IPS DF 6.9 (cell line): Measurements from ENCODE around the gene ABHD6.
"Not testable (repeated sequence)": the region's sequence is repeated elsewhere in the genome, so short reads cannot be mapped to it uniquely, and the experiment has no call there.

ENCODE experiments used
- DNase-seq: peaks from one replicate; pipeline ENCODE4 v3.0.0-alpha.2; 2013; ENCODE audit warnings: low read depth, low spot score
- H3K27ac ChIP-seq: one replicate; pipeline ENCODE4 v1.5.1; 2013; ENCODE audit warnings: low read length, control low read depth
- H3K27me3 ChIP-seq: 2 replicates; pipeline ENCODE4 v1.6.1; 2013; ENCODE audit warnings: mild to moderate bottlenecking, low read length; ENCODE audit not compliant: control insufficient read depth, insufficient read depth
- H3K36me3 ChIP-seq: 2 replicates; pipeline ENCODE4 v1.6.1; 2013; ENCODE audit warnings: low read length; ENCODE audit not compliant: control insufficient read depth, insufficient read depth
- H3K4me1 ChIP-seq: 2 replicates; pipeline ENCODE4 v1.6.1; 2013; ENCODE audit warnings: low read length; ENCODE audit not compliant: control insufficient read depth, insufficient read depth
- H3K4me3 ChIP-seq: 2 replicates; pipeline ENCODE4 v1.5.1; 2013; ENCODE audit warnings: mild to moderate bottlenecking, low read length
- H3K9me3 ChIP-seq: 2 replicates; pipeline ENCODE4 v1.6.1; 2013; ENCODE audit warnings: low read length, inconsistent platforms; ENCODE audit not compliant: control insufficient read depth, insufficient read depth
- WGBS: extraction: QIAGEN DNeasy Blood & Tissue Kit; methylation state at CpG from one replicate; pipeline ENCODE4 v1.1.7; 2013; ENCODE audit warnings: mixed read lengths, missing lambda C conversion rate; ENCODE audit not compliant: insufficient read length, insufficient coverage; 5-methylcytosine and 5-hydroxymethylcytosine counted together

The ABHD6 gene

GRCh38 chr3:58260261-58260731 is 22.7 kb downstream of the ABHD6 start:
- WGBS = no CpG with 5 or more reads among the region's 6 CpGs
- Histone ChIP-seq H3K9me3 (no peaks in the 10 kb centered on the region), H3K4me3 (no peak overlapping the region)

GRCh38 chr3:58260733-58261132 is 23.1 kb downstream of the ABHD6 start:
- Histone ChIP-seq H3K4me3 (no peak overlapping the region), H3K27me3 (no peaks in the 10 kb centered on the region), H3K27ac (no peak overlapping the region), H3K9me3 (no peaks in the 10 kb centered on the region), H3K36me3 (no peaks in the 10 kb centered on the region), H3K4me1 (no peaks in the 10 kb centered on the region)
- no peak for DNase-seq
- no CpG with 5 or more reads among the region's 6 CpGs for WGBS

More at GRCh38 chr3:58260261-58260731, 22.7 kb downstream of the ABHD6 start:
- no peak overlapping the region for H3K27ac ChIP-seq
- H3K27me3 ChIP-seq = no peaks in the 10 kb centered on the region
- no peaks in the 10 kb centered on the region for H3K4me1 ChIP-seq
- no peaks in the 10 kb centered on the region for H3K36me3 ChIP-seq
- no peak for DNase-seq

- Histone ChIP-seq H3K4me3 (no peak overlapping the region), H3K27me3 (no peaks in the 10 kb centered on the region), H3K27ac (no peak overlapping the region), H3K9me3 (no peaks in the 10 kb centered on the region), H3K36me3 (no peaks in the 10 kb centered on the region), H3K4me1 (no peaks in the 10 kb centered on the region)
- no peak for DNase-seq
- WGBS = no CpG with 5 or more reads among the region's 3 CpGs
These were observed 24.5 kb downstream of the ABHD6 start for GRCh38 chr3:58261954-58262666.

DNA sequence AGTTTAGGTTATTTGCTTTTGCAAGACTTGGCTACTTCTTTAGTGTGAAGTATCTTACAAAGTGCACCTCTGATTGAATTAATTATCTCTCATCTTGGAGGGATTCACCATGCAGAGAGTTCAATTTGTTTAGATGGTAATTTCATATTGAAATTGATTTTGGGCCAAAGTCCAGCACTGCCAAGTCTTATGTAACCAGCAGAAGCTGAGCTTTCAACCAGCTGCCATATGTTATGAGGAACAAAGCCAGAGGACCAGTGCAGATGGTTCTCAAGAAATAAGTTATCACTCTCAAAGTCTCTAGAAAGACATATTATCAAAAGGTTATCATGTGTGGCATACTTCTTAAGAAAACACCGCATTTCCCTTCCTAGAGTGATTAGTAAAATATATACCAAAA is 29.0 kb downstream of the ABHD6 start:
- Histone ChIP-seq H3K4me1 (no peaks in the 10 kb centered on the region), H3K4me3 (no peak overlapping the region), H3K27me3 (no peaks in the 10 kb centered on the region), H3K36me3 (no peaks in the 10 kb centered on the region), H3K9me3 (no peaks in the 10 kb centered on the region), H3K27ac (no peak overlapping the region)
- no peak for DNase-seq
- WGBS = no CpG with 5 or more reads among the region's 1 CpG

DNA sequence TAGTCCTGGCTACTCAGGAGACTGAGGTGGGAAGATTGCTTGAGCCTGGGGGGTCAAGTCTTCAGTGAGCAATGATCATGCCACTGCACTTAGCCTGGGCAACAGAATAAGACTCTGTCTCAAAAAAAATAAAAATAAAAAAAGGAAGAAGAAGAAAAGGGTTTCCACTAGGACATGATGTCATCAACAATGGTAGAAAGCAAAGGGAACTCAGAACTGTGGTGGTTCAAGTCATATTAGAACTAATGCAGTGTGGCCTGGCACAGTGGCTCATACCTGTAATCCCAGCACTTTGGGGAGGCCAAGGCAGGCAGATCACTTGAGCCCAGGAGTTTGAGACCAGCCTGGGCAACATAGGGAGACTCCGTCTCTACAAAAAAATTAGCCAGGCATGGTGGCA is 30.0 kb downstream of the ABHD6 start:
- not testable (repeated sequence) for DNase-seq, H3K36me3 ChIP-seq, H3K4me1 ChIP-seq, H3K27ac ChIP-seq, H3K27me3 ChIP-seq, H3K9me3 ChIP-seq, H3K4me3 ChIP-seq
- WGBS = no CpG with 5 or more reads among the region's 1 CpG

GRCh38 chr3:58269356-58269755 is 31.8 kb downstream of the ABHD6 start:
- Histone ChIP-seq H3K27me3 (no peaks in the 10 kb centered on the region), H3K4me3 (no peak overlapping the region), H3K36me3 (no peaks in the 10 kb centered on the region), H3K27ac (no peak overlapping the region), H3K4me1 (no peaks in the 10 kb centered on the region), H3K9me3 (no peaks in the 10 kb centered on the region)
- no CpG with 5 or more reads among the region's 2 CpGs for WGBS
- no peak for DNase-seq

DNA sequence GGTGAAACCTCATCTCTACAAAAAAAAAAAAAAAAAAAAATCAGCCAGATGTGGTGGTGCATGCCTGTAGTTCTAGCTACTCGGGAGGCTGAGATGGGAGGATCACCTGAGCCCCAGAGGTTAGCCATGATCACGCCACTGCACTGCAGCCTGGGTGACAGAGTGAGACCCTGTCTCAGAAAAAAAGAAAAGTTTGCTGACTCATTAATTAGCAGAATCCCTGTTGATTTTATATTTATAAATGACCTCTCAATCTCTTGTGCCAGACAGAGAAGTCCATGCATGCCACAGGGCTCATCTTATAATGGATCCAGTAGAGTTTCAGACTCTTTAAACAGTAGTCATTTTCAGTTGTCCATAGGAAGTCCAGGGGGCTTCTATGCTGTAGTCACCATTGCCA is 32.9 kb downstream of the ABHD6 start:
- H3K27me3 ChIP-seq = no peaks in the 10 kb centered on the region
- no peak for DNase-seq
- no peak overlapping the region for H3K27ac ChIP-seq
- WGBS = no CpG with 5 or more reads among the region's 2 CpGs
- no peak overlapping the region for H3K4me3 ChIP-seq
- H3K4me1 ChIP-seq = no peaks in the 10 kb centered on the region
- no peaks in the 10 kb centered on the region for H3K9me3 ChIP-seq
- no peaks in the 10 kb centered on the region for H3K36me3 ChIP-seq

GRCh38 chr3:58271901-58272501 is 34.4 kb downstream of the ABHD6 start:
- H3K36me3 ChIP-seq = no peaks in the 10 kb centered on the region
- H3K27me3 ChIP-seq = no peaks in the 10 kb centered on the region
- WGBS = no CpG with 5 or more reads among the region's 7 CpGs
- H3K4me1 ChIP-seq = no peaks in the 10 kb centered on the region
- no peak overlapping the region for H3K4me3 ChIP-seq
- H3K27ac ChIP-seq = no peak overlapping the region
- no peak for DNase-seq
- no peaks in the 10 kb centered on the region for H3K9me3 ChIP-seq

DNA sequence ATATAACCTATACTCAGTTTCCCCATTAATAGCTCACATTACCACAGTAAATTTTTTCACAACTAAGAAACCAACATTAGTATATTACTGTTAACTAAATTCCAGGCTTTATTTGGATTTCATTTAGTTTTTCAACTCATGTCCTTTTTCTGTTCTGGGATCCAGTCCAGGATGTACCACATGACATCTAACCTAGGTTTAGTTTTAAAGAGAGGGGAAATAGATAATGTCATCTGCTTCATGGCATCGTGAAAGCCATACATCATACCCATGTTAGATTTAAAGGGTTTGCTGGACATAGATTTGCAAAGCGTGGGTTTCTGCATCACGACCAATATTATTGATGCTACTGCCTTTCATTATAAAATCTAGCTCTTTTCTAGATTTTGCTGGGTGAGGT is 35.3 kb downstream of the ABHD6 start:
- no peak for DNase-seq
- no CpG with 5 or more reads among the region's 3 CpGs for WGBS

DNA sequence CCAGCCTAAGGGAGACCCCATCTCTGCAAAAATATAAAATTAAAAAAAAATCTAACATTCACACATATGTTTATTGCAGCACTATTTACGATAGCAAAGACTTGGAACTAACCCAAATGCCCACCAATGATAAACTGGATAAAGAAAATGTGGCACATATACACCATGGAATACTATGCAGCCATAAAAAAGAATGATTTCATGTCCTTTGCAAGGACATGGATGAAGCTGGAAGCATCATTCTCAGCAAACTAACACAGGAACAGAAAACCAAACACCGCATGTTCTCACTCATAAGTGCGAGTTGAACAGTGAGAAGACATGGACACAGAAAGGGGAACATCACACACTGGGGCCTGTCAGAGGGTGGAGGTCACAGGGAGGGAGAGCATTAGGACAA is 35.8 kb downstream of the ABHD6 start:
- WGBS = no CpG with 5 or more reads among the region's 3 CpGs
- H3K4me1 ChIP-seq, H3K27me3 ChIP-seq, H3K36me3 ChIP-seq, H3K27ac ChIP-seq, H3K9me3 ChIP-seq, DNase-seq, H3K4me3 ChIP-seq: not testable (repeated sequence)

More for the DNA sequence above, 35.3 kb downstream of the ABHD6 start:
- Histone ChIP-seq H3K36me3 (no peaks in the 10 kb centered on the region), H3K9me3 (no peaks in the 10 kb centered on the region), H3K27ac (no peak overlapping the region), H3K4me3 (no peak overlapping the region), H3K4me1 (no peaks in the 10 kb centered on the region), H3K27me3 (no peaks in the 10 kb centered on the region)
